ENCODE results near the gene CACNA1C.

GRCh38 chr12:2633825-2634200 lies 581.0 kb downstream of the CACNA1C start:
- TF ChIP-seq CTCF (IDR thresholded peaks at IDR 0.05) (no peak), POLR2A (IDR thresholded peaks at IDR 0.05) (no peak)
